Mesendoderm (in vitro differentiated cells): ENCODE results near the gene WNT8B.

Experiments used
- DNase-seq: peaks from one replicate; pipeline ENCODE4 v3.0.0; 2013
- H2AK5ac ChIP-seq: 2 replicates; pipeline ENCODE4 v1.6.1; 2013; ENCODE audit warnings: low read length, inconsistent platforms
- H2BK120ac ChIP-seq: 2 replicates; pipeline ENCODE4 v1.6.1; 2013; ENCODE audit warnings: low read depth, mild to moderate bottlenecking, low read length, moderate library complexity, mixed read lengths
- H2BK15ac ChIP-seq: replicated peaks from 2 replicates; pipeline ENCODE4 v1.6.1; 2013; ENCODE audit warnings: low read depth, mild to moderate bottlenecking, moderate library complexity
- H2BK5ac ChIP-seq: 2 replicates; pipeline ENCODE4 v1.6.1; 2013; ENCODE audit warnings: low read length, inconsistent platforms
- H3K18ac ChIP-seq: 2 replicates; pipeline ENCODE4 v1.6.1; 2013; ENCODE audit warnings: mild to moderate bottlenecking, low read length, mixed read lengths
- H3K23ac ChIP-seq: one replicate; pipeline ENCODE4 v1.6.1; 2013; ENCODE audit warnings: low read length
- H3K27ac ChIP-seq: 2 replicates; pipeline ENCODE4 v1.5.1; 2013; ENCODE audit warnings: low read depth, mild to moderate bottlenecking, inconsistent platforms, low read length, moderate library complexity
- H3K27me3 ChIP-seq: 2 replicates; pipeline ENCODE4 v1.6.1; 2013; ENCODE audit warnings: low read length, control low read depth, mild to moderate bottlenecking, inconsistent platforms; ENCODE audit not compliant: insufficient read depth, poor library complexity
- H3K36me3 ChIP-seq: 2 replicates; pipeline ENCODE4 v1.6.1; 2013; ENCODE audit warnings: low read length, inconsistent platforms; ENCODE audit not compliant: control insufficient read depth, insufficient read depth
- H3K4ac ChIP-seq: one replicate; pipeline ENCODE4 v1.6.1; 2013; ENCODE audit warnings: low read depth, mild to moderate bottlenecking, low read length, moderate library complexity
- H3K4me1 ChIP-seq: 2 replicates; pipeline ENCODE4 v1.6.1; 2013; ENCODE audit warnings: low read depth, low read length, inconsistent platforms; ENCODE audit not compliant: control insufficient read depth
- H3K4me2 ChIP-seq: 2 replicates; pipeline ENCODE4 v1.6.1; 2013; ENCODE audit warnings: low read length
- H3K4me3 ChIP-seq: 2 replicates; pipeline ENCODE4 v1.5.1; 2013; ENCODE audit warnings: mild to moderate bottlenecking, low read length
- H3K56ac ChIP-seq: one replicate; pipeline ENCODE4 v1.6.1; 2013; ENCODE audit warnings: low read length
- H3K79me1 ChIP-seq: 2 replicates; pipeline ENCODE4 v1.6.1; 2013; ENCODE audit warnings: low read length, inconsistent platforms
- H3K79me2 ChIP-seq: 2 replicates; pipeline ENCODE4 v1.6.1; 2013; ENCODE audit warnings: mild to moderate bottlenecking, low read length; ENCODE audit not compliant: control insufficient read depth, insufficient read depth
- H3K9ac ChIP-seq: 2 replicates; pipeline ENCODE4 v1.6.1; 2013; ENCODE audit warnings: low read length, inconsistent platforms
- H4K5ac ChIP-seq: one replicate; pipeline ENCODE4 v1.6.1; 2013; ENCODE audit warnings: low read length
- H4K8ac ChIP-seq: one replicate; pipeline ENCODE4 v1.6.1; 2013; ENCODE audit warnings: low read depth, mild to moderate bottlenecking, control low read depth, low read length, moderate library complexity
- WGBS: extraction: QIAGEN DNeasy Blood & Tissue Kit; methylation state at CpG from one replicate; pipeline ENCODE4 v1.1.7; 2013; ENCODE audit warnings: low lambda C conversion rate, missing lambda C conversion rate; ENCODE audit not compliant: insufficient coverage; ENCODE audit errors: extremely low coverage; 5-methylcytosine and 5-hydroxymethylcytosine counted together

WNT8B gene

DNA sequence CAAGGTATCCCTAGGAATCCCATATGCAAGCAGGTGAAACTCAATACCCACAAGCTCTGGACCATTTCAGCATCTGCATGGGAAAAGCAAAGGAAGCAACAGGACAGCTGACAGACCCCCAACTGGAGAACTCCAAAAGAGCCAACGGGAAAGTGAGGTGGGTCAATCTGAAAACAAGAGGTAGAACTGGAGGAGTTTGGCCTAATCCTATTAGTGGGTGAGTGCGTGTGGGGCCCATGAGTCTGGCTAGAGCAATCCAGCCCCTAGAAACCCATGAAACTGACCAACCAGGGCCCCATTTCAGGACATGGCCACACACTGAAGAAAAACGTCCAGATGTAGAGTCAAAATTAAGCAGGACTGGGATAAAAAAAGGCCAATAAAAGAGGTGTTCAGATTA is 26.6 kb upstream of the WNT8B start:
- H3K4me1 ChIP-seq = no peaks in the 10 kb centered on the region
- no peak overlapping the region for H3K18ac ChIP-seq
- no peak overlapping the region for H3K56ac ChIP-seq
- H3K4ac ChIP-seq = no peak overlapping the region
- no peak overlapping the region for H2BK5ac ChIP-seq
- no peaks in the 10 kb centered on the region for H3K27me3 ChIP-seq
- H3K4me3 ChIP-seq = no peak overlapping the region
- H4K5ac ChIP-seq = no peak overlapping the region
- H3K9ac ChIP-seq = no peak overlapping the region
- no peak overlapping the region for H3K4me2 ChIP-seq
- H3K79me2 ChIP-seq = no peaks in the 10 kb centered on the region
- H3K79me1 ChIP-seq = no peaks in the 10 kb centered on the region
- WGBS = no CpG with 5 or more reads among the region's 3 CpGs
- DNase-seq = no peak
- no peaks in the 10 kb centered on the region for H3K36me3 ChIP-seq
- no peak overlapping the region for H4K8ac ChIP-seq
- no peak overlapping the region for H2BK120ac ChIP-seq
- H2BK15ac ChIP-seq = no peak overlapping the region
- no peak overlapping the region for H2AK5ac ChIP-seq
- H3K23ac ChIP-seq = no peak overlapping the region
- no peak overlapping the region for H3K27ac ChIP-seq

DNA sequence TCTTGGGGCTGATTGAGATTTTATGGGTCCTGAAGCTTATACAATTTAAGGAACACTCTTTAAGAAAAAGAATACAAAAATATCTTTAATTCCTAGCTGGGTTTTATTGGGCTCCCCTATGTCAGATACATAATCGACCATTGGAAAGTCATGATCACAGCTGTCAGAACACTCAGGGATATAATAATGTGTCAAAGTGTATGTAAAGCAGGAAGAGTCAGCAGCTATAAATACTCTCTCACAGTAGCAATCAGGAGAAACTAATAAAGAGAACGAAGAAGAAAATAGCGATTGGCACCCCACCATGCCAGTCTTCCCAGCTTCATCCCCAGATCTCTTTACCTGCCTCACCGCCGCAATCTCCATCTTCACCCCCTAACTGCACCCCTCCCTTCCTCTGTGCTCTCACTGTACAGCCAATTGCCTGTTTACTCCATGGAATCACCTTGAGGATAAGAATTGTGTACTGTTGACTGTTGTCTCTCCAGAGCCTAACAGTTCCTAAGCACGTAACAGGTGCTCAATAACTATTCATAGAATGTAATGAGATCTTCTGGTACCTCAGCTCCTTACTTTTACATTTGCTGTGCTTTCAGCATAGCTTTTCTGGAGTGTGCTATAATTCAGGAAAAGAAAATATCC is 24.0 kb upstream of the WNT8B start:
- WGBS = no CpG with 5 or more reads among the region's 6 CpGs
- Histone ChIP-seq H3K27me3 (no peaks in the 10 kb centered on the region), H2BK120ac (no peak overlapping the region), H3K9ac (no peak overlapping the region), H4K5ac (no peak overlapping the region), H4K8ac (no peak overlapping the region), H3K4ac (no peak overlapping the region), H3K18ac (no peak overlapping the region), H3K56ac (no peak overlapping the region), H3K79me2 (no peaks in the 10 kb centered on the region), H2AK5ac (no peak overlapping the region), H3K36me3 (no peaks in the 10 kb centered on the region), H3K23ac (no peak overlapping the region), H3K4me3 (no peak overlapping the region), H3K79me1 (no peaks in the 10 kb centered on the region), H3K4me1 (no peaks in the 10 kb centered on the region), H3K27ac (no peak overlapping the region), H3K4me2 (no peak overlapping the region), H2BK5ac (no peak overlapping the region), H2BK15ac (no peak overlapping the region)
- no peak for DNase-seq

DNA sequence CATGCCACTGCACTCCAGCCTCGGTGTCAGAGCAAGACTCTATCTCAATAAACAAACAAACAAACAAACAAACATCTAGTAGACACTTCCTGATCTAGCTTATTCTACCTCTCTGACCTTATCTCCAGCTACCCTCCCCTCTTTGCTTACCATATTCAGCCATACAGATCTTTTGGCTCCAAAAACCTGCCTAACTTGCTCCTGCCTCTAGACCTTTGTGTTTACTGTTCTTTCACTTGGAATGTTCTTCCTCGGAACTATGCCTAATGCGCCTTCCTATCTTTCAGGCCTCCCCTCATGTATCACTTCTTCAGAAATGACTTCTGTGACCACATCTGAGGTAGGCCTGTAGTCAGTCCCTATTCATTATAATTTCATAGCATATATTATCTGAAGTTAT is 20.3 kb upstream of the WNT8B start:
- Histone ChIP-seq H2AK5ac (no peak overlapping the region), H3K27me3 (no peaks in the 10 kb centered on the region), H3K36me3 (no peaks in the 10 kb centered on the region), H3K23ac (no peak overlapping the region), H3K79me2 (no peaks in the 10 kb centered on the region), H3K56ac (no peak overlapping the region), H4K5ac (no peak overlapping the region), H3K4me2 (no peak overlapping the region), H3K4me3 (no peak overlapping the region), H3K4me1 (no peaks in the 10 kb centered on the region), H2BK5ac (no peak overlapping the region), H3K18ac (no peak overlapping the region), H4K8ac (no peak overlapping the region), H2BK15ac (no peak overlapping the region), H2BK120ac (no peak overlapping the region), H3K27ac (no peak overlapping the region), H3K79me1 (no peaks in the 10 kb centered on the region), H3K4ac (no peak overlapping the region), H3K9ac (no peak overlapping the region)
- no peak for DNase-seq
- no CpG with 5 or more reads among the region's 3 CpGs for WGBS

DNA sequence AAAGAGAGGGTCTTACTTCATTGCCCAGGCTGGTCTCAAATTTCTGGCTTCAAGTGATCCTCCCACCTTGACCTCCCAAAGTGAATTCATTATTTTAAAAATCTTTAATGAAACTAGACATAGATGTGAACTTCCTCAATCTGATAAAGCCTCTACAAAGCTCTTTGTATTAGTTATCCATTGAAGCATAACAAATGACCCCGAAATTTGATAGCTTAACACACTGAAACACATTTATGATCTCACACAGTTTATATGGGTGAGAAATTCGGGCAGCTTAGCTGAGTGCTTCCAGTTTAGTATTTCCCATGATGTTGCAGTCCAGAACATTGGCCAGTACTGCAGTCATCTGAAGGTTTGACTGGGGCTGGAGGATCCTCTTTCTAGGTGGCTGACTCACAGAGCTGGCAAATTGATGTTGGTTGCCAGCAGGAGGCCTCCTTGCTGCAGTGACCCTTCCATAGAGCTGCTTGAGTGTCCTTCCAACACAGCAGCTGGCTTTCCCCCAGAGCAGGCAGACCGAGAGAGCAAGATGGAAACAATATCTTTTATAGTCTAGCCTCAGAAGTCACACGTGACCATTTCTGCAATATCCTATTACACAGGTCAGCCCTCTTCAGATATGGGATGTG is 16.6 kb upstream of the WNT8B start:
- H3K4me2 ChIP-seq = no peak overlapping the region
- no peak overlapping the region for H4K5ac ChIP-seq
- H3K4ac ChIP-seq = no peak overlapping the region
- H3K27ac ChIP-seq = no peak overlapping the region
- H4K8ac ChIP-seq = no peak overlapping the region
- no peak overlapping the region for H3K56ac ChIP-seq
- H2BK120ac ChIP-seq = no peak overlapping the region
- no peak overlapping the region for H2BK5ac ChIP-seq
- no peak overlapping the region for H2BK15ac ChIP-seq
- H3K36me3 ChIP-seq = no peaks in the 10 kb centered on the region
- H3K4me1 ChIP-seq = no peaks in the 10 kb centered on the region
- no peaks in the 10 kb centered on the region for H3K79me1 ChIP-seq
- no peak for DNase-seq
- no peak overlapping the region for H2AK5ac ChIP-seq
- no CpG with 5 or more reads among the region's 4 CpGs for WGBS
- H3K9ac ChIP-seq = no peak overlapping the region
- no peak overlapping the region for H3K23ac ChIP-seq
- H3K79me2 ChIP-seq = no peaks in the 10 kb centered on the region
- no peaks in the 10 kb centered on the region for H3K27me3 ChIP-seq
- H3K18ac ChIP-seq = no peak overlapping the region
- H3K4me3 ChIP-seq = no peak overlapping the region

DNA sequence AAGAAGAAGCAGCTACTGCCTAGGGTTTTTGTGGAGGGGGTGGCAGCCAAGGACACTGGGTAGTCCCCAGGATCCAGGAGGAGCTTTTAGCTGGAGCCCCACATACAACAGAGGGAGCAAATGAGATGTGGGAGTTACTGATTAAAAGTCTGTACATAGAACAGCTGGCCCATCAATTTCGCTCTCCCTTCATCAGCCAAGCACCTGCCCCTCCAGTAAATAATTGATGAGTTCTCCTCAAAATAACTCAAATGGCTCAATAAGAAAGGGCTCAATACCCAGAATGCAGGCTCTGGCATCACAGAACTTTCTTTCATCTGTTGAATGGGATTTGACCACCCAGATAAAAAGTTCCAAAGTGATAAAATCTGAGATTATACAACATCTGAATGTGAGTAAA is 15.1 kb upstream of the WNT8B start:
- Histone ChIP-seq H3K27ac (no peak overlapping the region), H3K27me3 (no peaks in the 10 kb centered on the region), H3K36me3 (no peaks in the 10 kb centered on the region), H3K79me2 (no peaks in the 10 kb centered on the region), H4K5ac (no peak overlapping the region), H2BK120ac (no peak overlapping the region), H3K23ac (no peak overlapping the region), H2BK5ac (no peak overlapping the region), H3K4me2 (no peak overlapping the region), H3K4me1 (no peaks in the 10 kb centered on the region), H3K18ac (no peak overlapping the region), H2AK5ac (no peak overlapping the region), H4K8ac (no peak overlapping the region), H3K4me3 (no peak overlapping the region), H3K4ac (no peak overlapping the region), H3K9ac (no peak overlapping the region), H2BK15ac (no peak overlapping the region), H3K79me1 (no peaks in the 10 kb centered on the region), H3K56ac (no peak overlapping the region)
- no CpG with 5 or more reads among the region's 1 CpG for WGBS
- no peak for DNase-seq

DNA sequence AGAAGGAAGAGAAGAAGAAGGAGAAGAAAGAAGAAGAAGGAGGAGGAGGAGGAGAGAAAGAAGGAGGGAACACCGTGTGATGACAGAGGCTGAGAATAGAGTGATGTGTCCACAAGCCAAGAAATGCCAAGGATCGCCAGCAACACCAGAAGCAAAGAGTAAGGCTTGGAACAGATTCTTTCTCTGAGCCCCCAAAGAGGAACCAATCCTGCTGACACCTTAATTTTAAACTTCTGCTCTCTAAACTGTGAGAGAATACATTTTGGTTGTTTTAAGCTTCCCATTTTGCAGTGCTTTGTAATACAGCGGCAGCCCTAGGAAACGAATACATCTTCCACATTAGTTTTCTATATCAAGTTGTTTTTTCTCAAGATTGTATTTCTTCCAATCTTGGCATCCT is 13.9 kb upstream of the WNT8B start:
- H3K79me2 ChIP-seq = no peaks in the 10 kb centered on the region
- H3K36me3 ChIP-seq = no peaks in the 10 kb centered on the region
- no peak overlapping the region for H3K18ac ChIP-seq
- no peak for DNase-seq
- H3K23ac ChIP-seq = no peak overlapping the region
- H3K9ac ChIP-seq = no peak overlapping the region
- H2BK120ac ChIP-seq = no peak overlapping the region
- no peak overlapping the region for H3K4me3 ChIP-seq
- no peaks in the 10 kb centered on the region for H3K27me3 ChIP-seq
- H3K4ac ChIP-seq = no peak overlapping the region
- WGBS = no CpG with 5 or more reads among the region's 4 CpGs
- H3K56ac ChIP-seq = no peak overlapping the region
- H3K27ac ChIP-seq = no peak overlapping the region
- H2AK5ac ChIP-seq = no peak overlapping the region
- no peaks in the 10 kb centered on the region for H3K4me1 ChIP-seq
- no peak overlapping the region for H4K8ac ChIP-seq
- no peaks in the 10 kb centered on the region for H3K79me1 ChIP-seq
- H2BK15ac ChIP-seq = no peak overlapping the region
- no peak overlapping the region for H3K4me2 ChIP-seq
- no peak overlapping the region for H2BK5ac ChIP-seq
- H4K5ac ChIP-seq = no peak overlapping the region
